ENCODE measurements around the gene YARS1.
A peak's percentile ranks its signal among the peaks of the same experiment; 100 is the strongest.

Gene YARS1

GRCh38 chr1:32775640-32776337 is 41.4 kb downstream of the YARS1 start:
- DNase-seq = no peak

GRCh38 chr1:32774950-32775634 is 42.1 kb downstream of the YARS1 start:
- DNase-seq = no peak

- no peak for DNase-seq
These were observed 42.7 kb downstream of the YARS1 start for GRCh38 chr1:32774464-32774808.

GRCh38 chr1:32773764-32774463 is 43.2 kb downstream of the YARS1 start:
- no peak for DNase-seq

GRCh38 chr1:32773018-32773763 is 44.0 kb downstream of the YARS1 start:
- peak; percentile 40 to 55 (median 47) for DNase-seq

- DNase-seq = no peak
These were observed 44.7 kb downstream of the YARS1 start for GRCh38 chr1:32772281-32773017.

- no peak for DNase-seq
These were observed 45.4 kb downstream of the YARS1 start for GRCh38 chr1:32771561-32772280.

- no peak for DNase-seq
These were observed 46.2 kb downstream of the YARS1 start for GRCh38 chr1:32770741-32771548.

- no peak for DNase-seq
These were observed 46.9 kb downstream of the YARS1 start for GRCh38 chr1:32770221-32770731.

- DNase-seq = no peak
These were observed 47.5 kb downstream of the YARS1 start for GRCh38 chr1:32769524-32770220.

- no peak for DNase-seq
These were observed 48.9 kb downstream of the YARS1 start for GRCh38 chr1:32768110-32768850.

- no peak for DNase-seq
These were observed 49.5 kb downstream of the YARS1 start for GRCh38 chr1:32767641-32768040.

- DNase-seq = no peak
These were observed 50.0 kb downstream of the YARS1 start for GRCh38 chr1:32767156-32767555.

GRCh38 chr1:32766328-32766972 is 50.7 kb downstream of the YARS1 start:
- DNase-seq = no peak

GRCh38 chr1:32765570-32766327 is 51.4 kb downstream of the YARS1 start:
- DNase-seq = no peak

- DNase-seq = no peak
These were observed 52.2 kb downstream of the YARS1 start for GRCh38 chr1:32764826-32765569.

- DNase-seq = no peak
These were observed 53.9 kb downstream of the YARS1 start for GRCh38 chr1:32763221-32763620.
